ENCODE measurements around the gene TIGD4.
"Not testable (repeated sequence)": the region's sequence is repeated elsewhere in the genome, so short reads cannot be mapped to it uniquely, and the experiment has no call there.

The TIGD4 gene

GRCh38 chr4:152780267-152780778 is 793 bp upstream of the TIGD4 start:
- no peak for DNase-seq

- peak; percentile 42 for DNase-seq
Measured at GRCh38 chr4:152778656-152779512, 646 bp downstream of the TIGD4 start.

GRCh38 chr4:152777488-152777887 is 2.0 kb downstream of the TIGD4 start:
- DNase-seq, result no peak

GRCh38 chr4:152776352-152776751 is 3.2 kb downstream of the TIGD4 start:
- DNase-seq, result no peak

- DNase-seq, result no peak
Measured at GRCh38 chr4:152773953-152774352, 5.6 kb downstream of the TIGD4 start.

GRCh38 chr4:152773339-152773738 is 6.2 kb downstream of the TIGD4 start:
- DNase-seq, result no peak

GRCh38 chr4:152771741-152772533 is 7.6 kb downstream of the TIGD4 start:
- no peak for DNase-seq

GRCh38 chr4:152765069-152765737 is 14.3 kb downstream of the TIGD4 start:
- DNase-seq, result not testable (repeated sequence)

GRCh38 chr4:152763796-152764195 is 15.7 kb downstream of the TIGD4 start:
- no peak for DNase-seq

- DNase-seq, result no peak
Measured at GRCh38 chr4:152748619-152749018, 30.9 kb downstream of the TIGD4 start.

- DNase-seq, result no peak
Measured at GRCh38 chr4:152747444-152747843, 32.1 kb downstream of the TIGD4 start.

- DNase-seq, result no peak
Measured at GRCh38 chr4:152738827-152739226, 40.7 kb downstream of the TIGD4 start.

GRCh38 chr4:152735906-152736305 is 43.6 kb downstream of the TIGD4 start:
- no peak for DNase-seq

- no peak for DNase-seq
Measured at GRCh38 chr4:152735396-152735859, 44.1 kb downstream of the TIGD4 start.

- DNase-seq, result no peak
Measured at GRCh38 chr4:152734699-152735050, 44.9 kb downstream of the TIGD4 start.

- DNase-seq, result no peak
Measured at GRCh38 chr4:152734015-152734698, 45.4 kb downstream of the TIGD4 start.

GRCh38 chr4:152731997-152732396 is 47.5 kb downstream of the TIGD4 start:
- DNase-seq, result no peak

GRCh38 chr4:152729466-152729865 is 50.1 kb downstream of the TIGD4 start:
- DNase-seq, result no peak

- no peak for DNase-seq
Measured at GRCh38 chr4:152728343-152728742, 51.2 kb downstream of the TIGD4 start.

- DNase-seq, result no peak
Measured at GRCh38 chr4:152727784-152728183, 51.7 kb downstream of the TIGD4 start.

- no peak for DNase-seq
Measured at GRCh38 chr4:152724494-152724893, 55.0 kb downstream of the TIGD4 start.

GRCh38 chr4:152723236-152723635 is 56.3 kb downstream of the TIGD4 start:
- no peak for DNase-seq
